GM23338 (cell line): ENCODE results near the gene CSTB. TPM values are rescaled to one million over a fixed set of nuclear protein-coding genes. Genes with fewer than 3 reads are reported as not detected.

Experiments used
- ATAC-seq: fragments of 200-7000 bp; cut with Tn5 transposase; 3 replicates; pipeline ENCODE4 v1.9.1; 2020
- DNase-seq: peaks from one replicate; pipeline ENCODE4 v3.0.0-alpha.2; 2015; ENCODE audit warnings: low spot score
- H2AFZ ChIP-seq: fragments of 200-600 bp; sonication (generic); 2 replicates; pipeline ENCODE4 v1.8.0; 2016; ENCODE audit warnings: antibody characterized with exemption, mild to moderate bottlenecking, moderate library complexity
- H3F3A ChIP-seq: fragments of 200-600 bp; sonication (generic); replicated peaks from 2 replicates; pipeline ENCODE4 v1.8.0; 2017; ENCODE audit warnings: antibody characterized with exemption, mixed run types, low read depth
- H3K27ac ChIP-seq: fragments of 200-600 bp; sonication (generic); 2 replicates; pipeline ENCODE4 v1.6.1; 2016; ENCODE audit warnings: low read depth
- H3K27me3 ChIP-seq: fragments of 200-600 bp; sonication (generic); 2 replicates; pipeline ENCODE4 v1.8.0; 2016; ENCODE audit warnings: mild to moderate bottlenecking, mixed run types, moderate library complexity; ENCODE audit not compliant: insufficient read depth
- H3K36me3 ChIP-seq: fragments of 200-600 bp; sonication (generic); 2 replicates; pipeline ENCODE4 v1.8.0; 2016; ENCODE audit warnings: mild to moderate bottlenecking; ENCODE audit not compliant: insufficient read depth
- H3K4me1 ChIP-seq: fragments of 200-600 bp; sonication (generic); 2 replicates; pipeline ENCODE4 v1.8.0; 2016; ENCODE audit warnings: mild to moderate bottlenecking, moderate library complexity; ENCODE audit not compliant: insufficient read depth
- H3K4me2 ChIP-seq: fragments of 200-600 bp; sonication (generic); 2 replicates; pipeline ENCODE4 v1.7.1; 2017; ENCODE audit warnings: mixed run types
- H3K4me3 ChIP-seq: fragments of 200-600 bp; sonication (generic); 2 replicates; pipeline ENCODE4 v1.6.1; 2016; ENCODE audit warnings: mixed run types
- H3K79me2 ChIP-seq: fragments of 200-600 bp; sonication (generic); replicated peaks from 2 replicates; pipeline ENCODE4 v1.8.0; 2017; ENCODE audit warnings: mild to moderate bottlenecking; ENCODE audit not compliant: insufficient read depth
- H3K9me2 ChIP-seq: fragments of 200-600 bp; sonication (generic); 2 replicates; pipeline ENCODE4 v1.8.0; 2017; ENCODE audit not compliant: insufficient read depth
- H4K20me1 ChIP-seq: fragments of 200-600 bp; sonication (generic); replicated peaks from 2 replicates; pipeline ENCODE4 v1.8.0; 2017; ENCODE audit warnings: mild to moderate bottlenecking; ENCODE audit not compliant: insufficient read depth
- H3K27ac Mint-ChIP-seq: 2 replicates; pipeline ENCODE4 v1.8.0; 2020; ENCODE audit warnings: inconsistent platforms, mild to moderate bottlenecking, moderate library complexity, mixed read lengths
- H3K27me3 Mint-ChIP-seq: 3 replicates; pipeline ENCODE4 v1.8.0; 2022; ENCODE audit warnings: low read depth, mild to moderate bottlenecking, moderate library complexity, mixed read lengths, inconsistent platforms; ENCODE audit not compliant: insufficient read depth, poor library complexity
- H3K36me3 Mint-ChIP-seq: 3 replicates; pipeline ENCODE4 v1.8.0; 2021; ENCODE audit warnings: low read depth, mild to moderate bottlenecking, inconsistent platforms, moderate library complexity, mixed read lengths
- H3K4me1 Mint-ChIP-seq: 3 replicates; pipeline ENCODE4 v1.8.0; 2020; ENCODE audit warnings: mild to moderate bottlenecking, inconsistent platforms, mixed read lengths
- H3K4me3 Mint-ChIP-seq: 3 replicates; pipeline ENCODE4 v1.8.0; 2021; ENCODE audit warnings: moderate library complexity, mild to moderate bottlenecking, inconsistent platforms, mixed read lengths
- H3K9me3 Mint-ChIP-seq: 3 replicates; pipeline ENCODE4 v1.8.0; 2020; ENCODE audit warnings: moderate library complexity, mild to moderate bottlenecking, inconsistent platforms, mixed read lengths
- CREB1 ChIP-seq: fragments of 250-450 bp; sonication (Bioruptor Pico); IDR thresholded peaks from 2 replicates; pipeline ENCODE4 v1.5.0; 2020; ENCODE audit warnings: low read depth, mild to moderate bottlenecking, moderate library complexity
- EZH2 ChIP-seq: fragments of 200-600 bp; sonication (generic); IDR thresholded peaks from one replicate; pipeline ENCODE4 v1.8.0; 2017; ENCODE audit warnings: antibody characterized with exemption, mild to moderate bottlenecking, low read depth; ENCODE audit not compliant: unreplicated experiment
- EZH2phosphoT487 ChIP-seq: fragments of 200-600 bp; sonication (generic); IDR thresholded peaks from one replicate; pipeline ENCODE4 v1.8.1; 2018; ENCODE audit warnings: antibody characterized with exemption; ENCODE audit not compliant: unreplicated experiment
- JUNB ChIP-seq: IDR thresholded peaks from one replicate; pipeline ENCODE4 v1.6.1; 2016; ENCODE audit warnings: antibody characterized with exemption; ENCODE audit not compliant: unreplicated experiment
- NANOG ChIP-seq: IDR thresholded peaks from 2 replicates; pipeline ENCODE4 v1.6.1; 2016; ENCODE audit warnings: antibody characterized with exemption, borderline replicate concordance
- POLR2AphosphoS5 ChIP-seq: IDR thresholded peaks from 2 replicates; pipeline ENCODE4 v1.6.1; 2016; ENCODE audit warnings: antibody characterized with exemption, low read depth
- STAT1 ChIP-seq: IDR thresholded peaks from one replicate; pipeline ENCODE4 v1.6.1; 2016; ENCODE audit warnings: antibody characterized with exemption; ENCODE audit not compliant: unreplicated experiment
- ZNF114 ChIP-seq: fragments of 250-450 bp; sonication (Bioruptor Pico); IDR thresholded peaks from 2 replicates; pipeline ENCODE4 v1.5.0; 2020; ENCODE audit warnings: mild to moderate bottlenecking, moderate library complexity
- ZNF331 ChIP-seq: fragments of 250-450 bp; sonication (Bioruptor Pico); IDR thresholded peaks from 2 replicates; pipeline ENCODE4 v1.5.0; 2020; ENCODE audit warnings: low read depth, mild to moderate bottlenecking, moderate library complexity
- polyA plus RNA-seq: library from polyadenylated mRNA; unstranded; fragments of >200 nt; fragmentation: Nextera tagmentation; extraction: Ambion mirVana; gene quantifications from 2 replicates; pipeline ENCODE4 v1.2.1, GENCODE V29; 2016
- total RNA-seq: library from RNA; depleted of rRNA; stranded (reverse); fragments of >200 nt; shearing (Covaris generic); gene quantifications from 2 replicates; pipeline ENCODE4 v1.2.3, GENCODE V29; 2014
- TF ChIP-seq, protein P1 (sequence below), 2 experiments: fragments of 200-600 bp in 1 of 2; sonication (generic) in 1 of 2; conservative IDR thresholded peaks; 2 replicates each; pipeline versions ENCODE4 v1.5.1 to v1.6.1; 2016 to 2017; ENCODE audit warnings: antibody characterized with exemption in 2 of 2, low read depth in 2 of 2, mild to moderate bottlenecking in 2 of 2, moderate library complexity in 1 of 2
- TF ChIP-seq, protein P2 (sequence below): IDR thresholded peaks from 2 replicates; pipeline ENCODE4 v1.6.1; 2016; ENCODE audit warnings: antibody characterized with exemption
- TF ChIP-seq, protein P3 (sequence below): IDR thresholded peaks from one replicate; pipeline ENCODE4 v1.6.1; 2018; ENCODE audit warnings: antibody characterized with exemption; ENCODE audit not compliant: unreplicated experiment
- TF ChIP-seq, protein P4 (sequence below): fragments of 250-450 bp; sonication (Bioruptor Pico); IDR thresholded peaks from 2 replicates; pipeline ENCODE4 v1.5.0; 2020; ENCODE audit warnings: mild to moderate bottlenecking, moderate library complexity

CSTB gene
- total and polyA plus RNA-seq, 2 experiments from 2014 or later = 10.0 to 142 TPM

DNA sequence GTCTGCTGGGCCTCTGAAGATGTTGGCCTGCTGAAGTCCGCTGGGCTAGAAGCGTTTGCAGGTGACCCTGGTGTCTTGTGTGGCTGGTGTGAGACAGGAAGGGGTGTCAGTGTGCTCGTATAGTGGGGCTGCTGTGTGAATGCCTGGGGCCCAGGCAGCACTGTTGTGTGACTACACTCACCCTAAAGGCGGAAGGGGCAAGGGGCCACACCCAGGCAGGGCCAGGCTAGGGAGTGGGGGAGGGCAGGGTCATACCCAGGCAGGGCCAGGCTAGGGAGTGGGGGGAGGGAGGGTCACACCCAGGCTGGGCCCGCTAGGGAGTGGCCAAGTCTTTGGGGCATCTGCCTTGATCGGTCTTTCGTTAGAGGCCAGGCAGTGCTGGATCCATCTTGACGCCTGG lies 32.2 kb downstream of the CSTB start:
- Histone ChIP-seq H3K4me3 (no peak overlapping the region), H3K27me3 (no peaks in the 10 kb centered on the region), H3K79me2 (no peaks in the 10 kb centered on the region), H3K36me3 (no peaks in the 10 kb centered on the region), H4K20me1 (peaks cover 4% of the 10 kb centered on the region; the same call in 1 of the 2 replicates), H3K9me2 (no peaks in the 10 kb centered on the region), H3K4me1 (0 out of 2 replicates have a peak, but pooled peaks cover 3% of the 10 kb centered on the region), H3K27ac (no peak overlapping the region), H3K4me2 (no peak overlapping the region), H2AFZ (no peak overlapping the region), H3F3A (peaks cover 10% of the 10 kb centered on the region)
- TF ChIP-seq ZNF331 (CRISPR knock-in tag) (no peak), EZH2phosphoT487 (no peak), STAT1 (no peak), EZH2 (no peak), ZNF114 (no peak), POLR2AphosphoS5 (no peak), CREB1 (CRISPR knock-in tag) (no peak), JUNB (no peak), NANOG (no peak)
- TF ChIP-seq, protein P1, sequence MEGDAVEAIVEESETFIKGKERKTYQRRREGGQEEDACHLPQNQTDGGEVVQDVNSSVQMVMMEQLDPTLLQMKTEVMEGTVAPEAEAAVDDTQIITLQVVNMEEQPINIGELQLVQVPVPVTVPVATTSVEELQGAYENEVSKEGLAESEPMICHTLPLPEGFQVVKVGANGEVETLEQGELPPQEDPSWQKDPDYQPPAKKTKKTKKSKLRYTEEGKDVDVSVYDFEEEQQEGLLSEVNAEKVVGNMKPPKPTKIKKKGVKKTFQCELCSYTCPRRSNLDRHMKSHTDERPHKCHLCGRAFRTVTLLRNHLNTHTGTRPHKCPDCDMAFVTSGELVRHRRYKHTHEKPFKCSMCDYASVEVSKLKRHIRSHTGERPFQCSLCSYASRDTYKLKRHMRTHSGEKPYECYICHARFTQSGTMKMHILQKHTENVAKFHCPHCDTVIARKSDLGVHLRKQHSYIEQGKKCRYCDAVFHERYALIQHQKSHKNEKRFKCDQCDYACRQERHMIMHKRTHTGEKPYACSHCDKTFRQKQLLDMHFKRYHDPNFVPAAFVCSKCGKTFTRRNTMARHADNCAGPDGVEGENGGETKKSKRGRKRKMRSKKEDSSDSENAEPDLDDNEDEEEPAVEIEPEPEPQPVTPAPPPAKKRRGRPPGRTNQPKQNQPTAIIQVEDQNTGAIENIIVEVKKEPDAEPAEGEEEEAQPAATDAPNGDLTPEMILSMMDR (conservative IDR thresholded peaks at IDR 0.05; ENCODE audit: low read depth in 2 of 2) = no peak
- TF ChIP-seq, protein P2, sequence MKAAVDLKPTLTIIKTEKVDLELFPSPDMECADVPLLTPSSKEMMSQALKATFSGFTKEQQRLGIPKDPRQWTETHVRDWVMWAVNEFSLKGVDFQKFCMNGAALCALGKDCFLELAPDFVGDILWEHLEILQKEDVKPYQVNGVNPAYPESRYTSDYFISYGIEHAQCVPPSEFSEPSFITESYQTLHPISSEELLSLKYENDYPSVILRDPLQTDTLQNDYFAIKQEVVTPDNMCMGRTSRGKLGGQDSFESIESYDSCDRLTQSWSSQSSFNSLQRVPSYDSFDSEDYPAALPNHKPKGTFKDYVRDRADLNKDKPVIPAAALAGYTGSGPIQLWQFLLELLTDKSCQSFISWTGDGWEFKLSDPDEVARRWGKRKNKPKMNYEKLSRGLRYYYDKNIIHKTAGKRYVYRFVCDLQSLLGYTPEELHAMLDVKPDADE = no peak
- TF ChIP-seq, protein P3, sequence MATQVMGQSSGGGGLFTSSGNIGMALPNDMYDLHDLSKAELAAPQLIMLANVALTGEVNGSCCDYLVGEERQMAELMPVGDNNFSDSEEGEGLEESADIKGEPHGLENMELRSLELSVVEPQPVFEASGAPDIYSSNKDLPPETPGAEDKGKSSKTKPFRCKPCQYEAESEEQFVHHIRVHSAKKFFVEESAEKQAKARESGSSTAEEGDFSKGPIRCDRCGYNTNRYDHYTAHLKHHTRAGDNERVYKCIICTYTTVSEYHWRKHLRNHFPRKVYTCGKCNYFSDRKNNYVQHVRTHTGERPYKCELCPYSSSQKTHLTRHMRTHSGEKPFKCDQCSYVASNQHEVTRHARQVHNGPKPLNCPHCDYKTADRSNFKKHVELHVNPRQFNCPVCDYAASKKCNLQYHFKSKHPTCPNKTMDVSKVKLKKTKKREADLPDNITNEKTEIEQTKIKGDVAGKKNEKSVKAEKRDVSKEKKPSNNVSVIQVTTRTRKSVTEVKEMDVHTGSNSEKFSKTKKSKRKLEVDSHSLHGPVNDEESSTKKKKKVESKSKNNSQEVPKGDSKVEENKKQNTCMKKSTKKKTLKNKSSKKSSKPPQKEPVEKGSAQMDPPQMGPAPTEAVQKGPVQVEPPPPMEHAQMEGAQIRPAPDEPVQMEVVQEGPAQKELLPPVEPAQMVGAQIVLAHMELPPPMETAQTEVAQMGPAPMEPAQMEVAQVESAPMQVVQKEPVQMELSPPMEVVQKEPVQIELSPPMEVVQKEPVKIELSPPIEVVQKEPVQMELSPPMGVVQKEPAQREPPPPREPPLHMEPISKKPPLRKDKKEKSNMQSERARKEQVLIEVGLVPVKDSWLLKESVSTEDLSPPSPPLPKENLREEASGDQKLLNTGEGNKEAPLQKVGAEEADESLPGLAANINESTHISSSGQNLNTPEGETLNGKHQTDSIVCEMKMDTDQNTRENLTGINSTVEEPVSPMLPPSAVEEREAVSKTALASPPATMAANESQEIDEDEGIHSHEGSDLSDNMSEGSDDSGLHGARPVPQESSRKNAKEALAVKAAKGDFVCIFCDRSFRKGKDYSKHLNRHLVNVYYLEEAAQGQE = no peak
- TF ChIP-seq, protein P4, sequence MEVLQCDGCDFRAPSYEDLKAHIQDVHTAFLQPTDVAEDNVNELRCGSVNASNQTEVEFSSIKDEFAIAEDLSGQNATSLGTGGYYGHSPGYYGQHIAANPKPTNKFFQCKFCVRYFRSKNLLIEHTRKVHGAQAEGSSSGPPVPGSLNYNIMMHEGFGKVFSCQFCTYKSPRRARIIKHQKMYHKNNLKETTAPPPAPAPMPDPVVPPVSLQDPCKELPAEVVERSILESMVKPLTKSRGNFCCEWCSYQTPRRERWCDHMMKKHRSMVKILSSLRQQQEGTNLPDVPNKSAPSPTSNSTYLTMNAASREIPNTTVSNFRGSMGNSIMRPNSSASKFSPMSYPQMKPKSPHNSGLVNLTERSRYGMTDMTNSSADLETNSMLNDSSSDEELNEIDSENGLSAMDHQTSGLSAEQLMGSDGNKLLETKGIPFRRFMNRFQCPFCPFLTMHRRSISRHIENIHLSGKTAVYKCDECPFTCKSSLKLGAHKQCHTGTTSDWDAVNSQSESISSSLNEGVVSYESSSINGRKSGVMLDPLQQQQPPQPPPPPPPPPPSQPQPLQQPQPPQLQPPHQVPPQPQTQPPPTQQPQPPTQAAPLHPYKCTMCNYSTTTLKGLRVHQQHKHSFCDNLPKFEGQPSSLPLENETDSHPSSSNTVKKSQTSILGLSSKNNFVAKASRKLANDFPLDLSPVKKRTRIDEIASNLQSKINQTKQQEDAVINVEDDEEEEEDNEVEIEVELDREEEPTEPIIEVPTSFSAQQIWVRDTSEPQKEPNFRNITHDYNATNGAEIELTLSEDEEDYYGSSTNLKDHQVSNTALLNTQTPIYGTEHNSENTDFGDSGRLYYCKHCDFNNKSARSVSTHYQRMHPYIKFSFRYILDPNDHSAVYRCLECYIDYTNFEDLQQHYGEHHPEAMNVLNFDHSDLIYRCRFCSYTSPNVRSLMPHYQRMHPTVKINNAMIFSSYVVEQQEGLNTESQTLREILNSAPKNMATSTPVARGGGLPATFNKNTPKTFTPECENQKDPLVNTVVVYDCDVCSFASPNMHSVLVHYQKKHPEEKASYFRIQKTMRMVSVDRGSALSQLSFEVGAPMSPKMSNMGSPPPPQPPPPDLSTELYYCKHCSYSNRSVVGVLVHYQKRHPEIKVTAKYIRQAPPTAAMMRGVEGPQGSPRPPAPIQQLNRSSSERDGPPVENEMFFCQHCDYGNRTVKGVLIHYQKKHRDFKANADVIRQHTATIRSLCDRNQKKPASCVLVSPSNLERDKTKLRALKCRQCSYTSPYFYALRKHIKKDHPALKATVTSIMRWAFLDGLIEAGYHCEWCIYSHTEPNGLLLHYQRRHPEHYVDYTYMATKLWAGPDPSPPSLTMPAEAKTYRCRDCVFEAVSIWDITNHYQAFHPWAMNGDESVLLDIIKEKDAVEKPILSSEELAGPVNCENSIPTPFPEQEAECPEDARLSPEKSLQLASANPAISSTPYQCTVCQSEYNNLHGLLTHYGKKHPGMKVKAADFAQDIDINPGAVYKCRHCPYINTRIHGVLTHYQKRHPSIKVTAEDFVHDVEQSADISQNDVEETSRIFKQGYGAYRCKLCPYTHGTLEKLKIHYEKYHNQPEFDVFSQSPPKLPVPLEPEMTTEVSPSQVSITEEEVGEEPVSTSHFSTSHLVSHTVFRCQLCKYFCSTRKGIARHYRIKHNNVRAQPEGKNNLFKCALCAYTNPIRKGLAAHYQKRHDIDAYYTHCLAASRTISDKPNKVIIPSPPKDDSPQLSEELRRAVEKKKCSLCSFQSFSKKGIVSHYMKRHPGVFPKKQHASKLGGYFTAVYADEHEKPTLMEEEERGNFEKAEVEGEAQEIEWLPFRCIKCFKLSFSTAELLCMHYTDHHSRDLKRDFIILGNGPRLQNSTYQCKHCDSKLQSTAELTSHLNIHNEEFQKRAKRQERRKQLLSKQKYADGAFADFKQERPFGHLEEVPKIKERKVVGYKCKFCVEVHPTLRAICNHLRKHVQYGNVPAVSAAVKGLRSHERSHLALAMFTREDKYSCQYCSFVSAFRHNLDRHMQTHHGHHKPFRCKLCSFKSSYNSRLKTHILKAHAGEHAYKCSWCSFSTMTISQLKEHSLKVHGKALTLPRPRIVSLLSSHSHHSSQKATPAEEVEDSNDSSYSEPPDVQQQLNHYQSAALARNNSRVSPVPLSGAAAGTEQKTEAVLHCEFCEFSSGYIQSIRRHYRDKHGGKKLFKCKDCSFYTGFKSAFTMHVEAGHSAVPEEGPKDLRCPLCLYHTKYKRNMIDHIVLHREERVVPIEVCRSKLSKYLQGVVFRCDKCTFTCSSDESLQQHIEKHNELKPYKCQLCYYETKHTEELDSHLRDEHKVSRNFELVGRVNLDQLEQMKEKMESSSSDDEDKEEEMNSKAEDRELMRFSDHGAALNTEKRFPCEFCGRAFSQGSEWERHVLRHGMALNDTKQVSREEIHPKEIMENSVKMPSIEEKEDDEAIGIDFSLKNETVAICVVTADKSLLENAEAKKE (CRISPR knock-in tag) = no peak
- Mint-ChIP-seq H3K4me3 (no peak overlapping the region), H3K27ac (no peak overlapping the region), H3K27me3 (peaks cover 20% of the 10 kb centered on the region), H3K9me3 (no peaks in the 10 kb centered on the region), H3K4me1 (peaks cover 15% of the 10 kb centered on the region), H3K36me3 (peaks cover 30% of the 10 kb centered on the region)
- no peak for ATAC-seq
- no peak for DNase-seq
